A673 (cell line): ENCODE measurements around the gene EXOC4. TPM values are rescaled to one million over a fixed set of nuclear protein-coding genes. Genes with fewer than 3 reads are reported as not detected.

Experiments used
- BruUV-seq: library from RNA; stranded (reverse); fragments of 400-500 nt; replicated peaks from 2 replicates; lab custom pipeline; 2021; lab: Mats Ljungman, UMichigan
- CTCF ChIA-PET: fragments of 300-600 bp; sonication (Branson Sonifier 250); formaldehyde crosslinking; loops from one replicate; lab custom pipeline; 2022; ENCODE audit warnings: antibody characterized with exemption; lab: Charles Lee
- POLR2A ChIA-PET: fragments of 300-600 bp; sonication (Branson Sonifier 250); formaldehyde crosslinking; loops from one replicate; lab custom pipeline; 2022; ENCODE audit warnings: antibody characterized with exemption; ENCODE audit not compliant: low non-redundant PET; lab: Charles Lee
- DNase-seq: peaks from one replicate; pipeline ENCODE4 v3.0.0-alpha.2; 2015; ENCODE audit warnings: low spot score
- H3K27ac ChIP-seq: fragments of 200-600 bp; sonication (generic); 2 replicates; pipeline ENCODE4 v1.5.1; 2016; ENCODE audit warnings: mixed run types, low read depth, mild to moderate bottlenecking, mixed read lengths, antibody characterized with exemption, low read length; ENCODE audit not compliant: poor library complexity, severe bottlenecking
- H3K27me3 ChIP-seq: fragments of 200-600 bp; sonication (generic); replicated peaks from 2 replicates; pipeline ENCODE4 v1.6.1; 2017; ENCODE audit warnings: mixed run types, low read depth, mild to moderate bottlenecking, mixed read lengths, antibody characterized with exemption, low read length; ENCODE audit not compliant: insufficient read depth, poor library complexity
- H3K36me3 ChIP-seq: fragments of 200-600 bp; sonication (generic); 2 replicates; pipeline ENCODE4 v1.6.1; 2016; ENCODE audit warnings: mixed run types, mild to moderate bottlenecking, mixed read lengths, antibody characterized with exemption, low read length; ENCODE audit not compliant: insufficient read depth, poor library complexity, severe bottlenecking
- H3K4me1 ChIP-seq: fragments of 200-600 bp; sonication (generic); 2 replicates; pipeline ENCODE4 v1.6.1; 2017; ENCODE audit warnings: mixed run types, mild to moderate bottlenecking, mixed read lengths, antibody characterized with exemption, low read length; ENCODE audit not compliant: insufficient read depth, poor library complexity, severe bottlenecking
- H3K4me3 ChIP-seq: fragments of 200-600 bp; sonication (generic); 2 replicates; pipeline ENCODE4 v1.5.1; 2016; ENCODE audit warnings: low read depth, mixed run types, mild to moderate bottlenecking, mixed read lengths, low read length; ENCODE audit not compliant: poor library complexity, severe bottlenecking
- H3K9me3 ChIP-seq: fragments of 200-600 bp; sonication (generic); 2 replicates; pipeline ENCODE4 v1.6.1; 2016; ENCODE audit warnings: mixed run types, low read depth, mild to moderate bottlenecking, mixed read lengths, antibody characterized with exemption, low read length; ENCODE audit not compliant: poor library complexity, severe bottlenecking
- CTCF ChIP-seq: fragments of 300-800, 200-600 bp; sonication (generic); conservative IDR thresholded peaks from 2 replicates; pipeline ENCODE4 v1.5.1; 2017; ENCODE audit warnings: low read depth, mild to moderate bottlenecking, antibody characterized with exemption, low read length, moderate library complexity, mixed read lengths
- EZH2 ChIP-seq: fragments of 200-600 bp; sonication (generic); IDR thresholded peaks from 2 replicates; pipeline ENCODE4 v1.6.1; 2017; ENCODE audit warnings: borderline replicate concordance, low read depth, mild to moderate bottlenecking, mixed read lengths, antibody characterized with exemption, low read length; ENCODE audit not compliant: poor library complexity, severe bottlenecking
- intact Hi-C: fragments of 100-400 bp; cut with micrococcal nuclease; formaldehyde crosslinking; loops from one replicate; pipeline ENCODE4 v1.10.0; 2022; ENCODE audit not compliant: unreplicated experiment
- total RNA-seq: library from RNA; stranded (reverse); gene quantifications from 2 replicates; pipeline ENCODE4 v1.2.3, GENCODE V29; 2021

The EXOC4 gene
- total RNA-seq, 1 experiment from 2014 or later: 66.1 TPM

GRCh38 chr7:134058521-134058920 lies 805.6 kb downstream of the EXOC4 start:
- TF ChIP-seq EZH2 (no peak), CTCF (no peak)
- Histone ChIP-seq H3K36me3 (no peaks in the 10 kb centered on the region), H3K27me3 (no peaks in the 10 kb centered on the region), H3K4me3 (no peak overlapping the region), H3K4me1 (no peaks in the 10 kb centered on the region), H3K9me3 (no peaks in the 10 kb centered on the region), H3K27ac (no peak overlapping the region)
- DNase-seq: no peak
- BruUV-seq: no TSS peak
- intact Hi-C loops: no loop called here
- POLR2A ChIA-PET: no interaction called here
- CTCF ChIA-PET: no interaction called here

- intact Hi-C loops: no loop called here
- Histone ChIP-seq H3K27ac (no peak overlapping the region), H3K27me3 (no peaks in the 10 kb centered on the region), H3K9me3 (no peaks in the 10 kb centered on the region), H3K4me1 (no peaks in the 10 kb centered on the region), H3K36me3 (no peaks in the 10 kb centered on the region), H3K4me3 (no peak overlapping the region)
- ChIA-PET CTCF (no interaction called here), POLR2A (no interaction called here)
- DNase-seq: peak; percentile 12
- no TSS peak for BruUV-seq
- TF ChIP-seq CTCF: no peak
- no peak for TF ChIP-seq EZH2
Measured at GRCh38 chr7:134058980-134059379, 806.1 kb downstream of the EXOC4 start.

- no peak for DNase-seq
- BruUV-seq: no TSS peak
- Histone ChIP-seq H3K9me3 (no peaks in the 10 kb centered on the region), H3K27me3 (no peaks in the 10 kb centered on the region), H3K27ac (no peak overlapping the region), H3K4me1 (no peaks in the 10 kb centered on the region), H3K36me3 (no peaks in the 10 kb centered on the region), H3K4me3 (no peak overlapping the region)
- ChIA-PET POLR2A (no interaction called here), CTCF (no interaction called here)
- intact Hi-C loops: no loop called here
- TF ChIP-seq EZH2 (no peak), CTCF (no peak)
Measured at GRCh38 chr7:134059921-134060320, 807.0 kb downstream of the EXOC4 start.
